ENCODE data around the gene DPAGT1.

DPAGT1 gene

GRCh38 chr11:119100994-119101758, 477 bp downstream of the DPAGT1 start:
- intact Hi-C loops (cut with DNase I): no loop called here
- DNase-seq: no peak

DNA sequence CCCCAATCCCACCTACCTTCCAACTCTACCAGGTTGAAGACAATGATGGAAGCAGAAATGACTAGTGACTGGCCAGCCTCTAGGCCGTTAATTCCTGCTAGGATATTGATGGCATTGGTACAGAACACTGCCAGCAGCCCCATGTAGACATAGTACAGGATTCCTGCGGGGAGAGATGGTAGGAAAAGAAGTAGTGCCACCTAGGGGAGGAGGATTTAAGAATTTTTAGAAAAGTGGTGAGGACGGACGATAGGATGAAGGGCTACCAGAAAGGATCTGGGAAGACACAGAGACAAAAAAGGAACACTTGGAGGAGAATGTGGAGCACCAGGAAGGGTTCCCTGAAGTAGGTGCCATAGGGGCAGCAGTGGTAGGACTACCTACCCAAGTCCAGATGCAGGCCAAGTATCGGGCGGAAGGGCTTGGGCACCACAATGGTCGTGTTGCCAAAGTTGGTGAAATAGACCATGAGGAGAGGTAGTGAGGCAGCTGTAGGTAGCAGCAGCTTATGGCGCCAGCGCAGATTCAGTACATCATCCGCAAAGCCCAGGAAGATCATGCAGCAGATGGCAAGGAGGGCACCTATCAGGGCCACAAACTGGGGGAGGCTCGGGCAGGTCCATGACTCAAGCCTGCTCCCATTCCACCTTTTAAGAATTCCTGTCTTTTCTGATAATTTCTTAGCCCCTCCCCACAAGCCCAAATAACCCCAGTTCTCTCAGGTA, 1.2 kb downstream of the DPAGT1 start:
- DNase-seq: no peak
- intact Hi-C loops (cut with DNase I): no loop called here

GRCh38 chr11:119099711-119100110, 1.9 kb downstream of the DPAGT1 start:
- DNase-seq: no peak
- intact Hi-C loops (cut with DNase I): no loop called here

DNA sequence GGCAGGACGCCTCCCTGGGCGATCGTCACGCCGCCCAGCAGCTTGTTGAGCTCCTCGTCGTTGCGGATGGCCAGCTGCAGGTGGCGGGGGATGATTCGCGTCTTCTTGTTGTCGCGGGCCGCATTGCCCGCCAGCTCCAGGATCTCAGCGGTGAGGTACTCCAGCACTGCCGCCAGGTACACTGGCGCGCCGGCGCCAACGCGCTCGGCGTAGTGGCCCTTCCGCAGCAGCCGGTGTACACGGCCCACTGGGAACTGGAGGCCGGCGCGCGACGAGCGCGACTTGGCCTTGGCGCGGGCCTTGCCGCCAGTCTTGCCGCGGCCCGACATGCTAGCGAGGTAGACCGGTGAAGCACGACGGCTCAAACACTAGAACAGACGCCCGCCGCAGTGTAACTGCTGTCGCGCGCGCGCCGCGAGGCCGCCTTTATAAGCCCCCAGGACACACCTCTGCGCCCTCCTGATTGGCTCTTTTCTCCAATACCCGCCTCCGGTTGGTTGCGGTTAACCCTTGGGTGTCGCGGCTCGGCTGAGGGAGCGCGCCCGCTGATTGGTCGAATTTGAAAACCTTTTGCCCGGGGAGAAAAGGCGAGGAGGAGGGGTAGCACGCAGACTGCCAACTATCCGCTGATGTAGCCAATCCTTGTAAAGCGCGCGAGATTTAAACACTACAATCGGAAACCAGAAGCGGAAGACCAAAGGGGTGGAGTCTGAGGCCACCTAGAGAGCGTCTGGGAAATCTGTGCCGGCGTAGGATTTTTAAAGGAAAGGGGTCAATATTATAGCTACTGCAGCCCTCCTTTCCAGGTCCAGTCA, 6.4 kb downstream of the DPAGT1 start:
- intact Hi-C loops (cut with DNase I): no loop called here
- peak; percentile 99 to 100 (median 100) for DNase-seq

- DNase-seq: peak; percentile 69 to 93 (median 85)
- intact Hi-C loops (cut with DNase I): no loop called here
These were observed 6.9 kb downstream of the DPAGT1 start for GRCh38 chr11:119094816-119095065.

- intact Hi-C loops (cut with DNase I): no loop called here
- peak in 20 of 42 donors; percentile 27 to 66 (median 44) for DNase-seq
These were observed 7.5 kb downstream of the DPAGT1 start for GRCh38 chr11:119093942-119094815.

DNA sequence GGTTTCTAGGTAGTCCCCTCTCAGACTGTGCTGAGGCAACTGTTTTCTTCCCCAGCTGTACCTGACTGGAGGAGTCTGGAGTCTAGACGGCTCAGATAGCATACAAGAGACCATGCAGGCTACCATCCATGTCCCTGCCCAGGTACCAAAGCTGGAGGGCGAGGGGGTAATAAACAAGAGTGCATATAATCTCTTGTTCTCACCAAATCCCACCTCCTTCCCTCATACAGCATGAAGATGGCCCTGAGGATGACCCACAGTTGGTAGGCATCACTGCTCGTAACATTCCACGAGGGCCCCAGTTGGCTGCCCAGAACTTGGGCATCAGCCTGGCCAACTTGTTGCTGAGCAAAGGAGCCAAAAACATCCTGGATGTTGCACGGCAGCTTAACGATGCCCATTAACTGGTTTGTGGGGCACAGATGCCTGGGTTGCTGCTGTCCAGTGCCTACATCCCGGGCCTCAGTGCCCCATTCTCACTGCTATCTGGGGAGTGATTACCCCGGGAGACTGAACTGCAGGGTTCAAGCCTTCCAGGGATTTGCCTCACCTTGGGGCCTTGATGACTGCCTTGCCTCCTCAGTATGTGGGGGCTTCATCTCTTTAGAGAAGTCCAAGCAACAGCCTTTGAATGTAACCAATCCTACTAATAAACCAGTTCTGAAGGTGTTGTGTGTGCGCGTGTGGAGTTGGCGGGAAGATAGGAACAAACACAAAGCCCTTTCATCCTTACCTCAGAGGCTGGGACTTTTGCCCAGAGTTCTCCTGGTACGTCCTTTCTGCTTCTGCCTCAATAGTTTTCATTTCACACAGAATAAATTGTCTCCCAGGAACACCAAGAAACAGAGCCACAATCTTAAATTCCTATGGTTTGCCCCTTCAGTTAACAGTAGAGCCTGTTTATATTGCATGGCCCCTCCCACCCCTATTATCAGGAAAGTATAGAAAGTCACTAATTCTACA, 8.5 kb downstream of the DPAGT1 start:
- no peak for DNase-seq
- intact Hi-C loops (cut with DNase I): no loop called here

GRCh38 chr11:119091966-119092879, 9.4 kb downstream of the DPAGT1 start:
- intact Hi-C loops (cut with DNase I): no loop called here
- DNase-seq: no peak

GRCh38 chr11:119091178-119091577, 10.5 kb downstream of the DPAGT1 start:
- intact Hi-C loops (cut with DNase I): no loop called here
- DNase-seq: no peak

DNA sequence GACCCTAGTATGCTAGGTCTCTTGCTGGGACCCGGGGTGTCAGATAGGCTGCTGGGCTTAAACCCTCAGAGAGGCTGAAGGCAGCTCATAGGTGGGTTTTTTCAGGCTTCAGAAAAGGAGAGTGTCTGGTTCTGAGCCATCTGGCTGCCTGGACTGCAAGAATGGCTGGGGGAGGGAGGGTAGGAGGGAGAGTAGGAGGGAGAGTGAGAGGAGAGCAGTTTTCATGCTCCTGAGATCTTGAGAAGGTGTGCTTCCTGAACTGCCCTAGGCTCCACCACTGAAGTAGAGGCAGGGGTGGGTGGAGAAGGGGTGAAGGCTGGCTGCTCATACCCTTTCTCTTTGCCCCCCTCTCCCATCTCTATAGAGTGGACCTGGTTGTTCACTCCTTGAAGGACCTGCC, 12.3 kb downstream of the DPAGT1 start:
- no peak for DNase-seq
- intact Hi-C loops (cut with DNase I): no loop called here

DNA sequence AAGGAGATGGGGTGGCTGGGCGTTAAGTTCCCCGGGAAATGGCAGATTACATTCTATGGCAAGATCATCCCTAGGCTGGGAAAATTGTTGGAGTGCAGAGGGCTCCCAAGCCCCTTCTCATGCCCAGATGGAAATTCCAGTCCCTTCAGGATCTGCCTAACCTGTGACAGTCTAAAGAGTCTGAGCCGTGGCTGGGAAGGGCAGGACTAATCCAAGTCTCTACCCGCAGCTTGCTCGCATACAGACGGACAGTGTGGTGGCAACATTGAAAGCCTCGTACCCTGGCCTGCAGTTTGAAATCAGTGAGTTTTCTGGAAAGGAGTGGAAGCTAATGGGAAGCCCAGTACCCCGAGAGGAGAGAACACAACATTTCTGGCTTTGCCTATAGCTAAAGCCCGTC, 13.2 kb downstream of the DPAGT1 start:
- DNase-seq: no peak
- intact Hi-C loops (cut with DNase I): no loop called here

DNA sequence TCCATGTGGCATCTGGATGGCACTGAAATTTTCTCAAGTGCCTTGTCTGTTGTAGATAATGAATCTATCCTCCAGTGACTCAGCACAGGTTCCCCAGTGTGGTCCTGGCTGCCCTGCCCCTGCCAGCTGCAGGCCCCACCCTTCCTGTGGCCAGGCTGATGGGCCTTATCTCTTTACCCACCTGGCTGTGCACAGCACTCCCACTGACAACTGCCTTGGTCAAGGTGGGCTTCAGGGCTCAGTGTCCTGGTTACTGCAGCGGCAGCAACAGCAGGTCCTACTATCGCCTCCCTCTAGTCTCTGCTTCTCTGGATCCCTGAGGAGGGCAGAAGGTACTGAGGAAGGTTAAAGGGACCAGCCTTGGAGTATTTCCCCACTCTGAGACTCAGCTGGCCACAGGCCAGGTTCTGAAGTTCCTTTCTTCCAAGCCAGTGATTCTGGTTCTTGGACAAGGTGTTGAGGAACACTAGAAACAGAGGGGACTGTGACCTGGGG, 13.9 kb downstream of the DPAGT1 start:
- DNase-seq: no peak
- intact Hi-C loops (cut with DNase I): no loop called here

- intact Hi-C loops (cut with DNase I): no loop called here
- DNase-seq: no peak
These were observed 14.5 kb downstream of the DPAGT1 start for GRCh38 chr11:119087123-119087522.

DNA sequence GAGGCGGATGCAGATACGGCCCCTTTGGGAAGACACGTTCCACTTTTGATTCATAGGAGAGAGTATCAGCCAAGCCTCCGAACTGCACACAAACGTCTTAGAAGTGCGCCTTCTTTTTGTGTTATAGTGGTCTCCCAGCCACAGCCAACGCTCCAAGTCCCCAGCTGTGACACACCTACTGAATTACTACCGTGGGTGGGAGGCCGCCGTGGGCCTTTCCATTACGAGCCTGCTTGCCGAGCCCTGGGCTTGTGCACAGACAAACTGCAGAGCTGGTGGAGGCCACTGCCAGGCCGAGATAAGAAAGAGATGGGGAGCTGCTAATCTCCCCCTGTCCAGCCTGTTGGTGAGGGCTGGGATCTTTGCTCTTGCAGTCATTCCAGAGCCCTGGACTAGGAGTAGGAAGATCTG, 16.2 kb downstream of the DPAGT1 start:
- DNase-seq: peak in 3 of 42 donors; percentile 21 to 54 (median 33)

GRCh38 chr11:119084663-119085436, 16.8 kb downstream of the DPAGT1 start, which contains the start of gene HMBS:
Gene HMBS, plus strand, starts transcription at chr11:119084881. Its CDS starts 153 bp downstream, at chr11:119085034.
- peak; percentile 93 to 98 (median 97) for DNase-seq
- intact Hi-C loops (cut with DNase I): no loop called here

More for the DNA sequence above, 16.2 kb downstream of the DPAGT1 start:
- intact Hi-C loops (cut with DNase I): no loop called here
